Endometrial microvascular endothelial cells (primary cell): Measurements from ENCODE around the gene ELMO2. TPM values are rescaled to one million over a fixed set of nuclear protein-coding genes. Genes with fewer than 3 reads are reported as not detected.

ENCODE experiments used
- in situ Hi-C: cut with HindIII; loops from 2 replicates; pipeline ENCODE4 v1.10.0; 2017; ENCODE audit warnings: low sequenced_read_pairs, low pct_unique_long_range_greater_than_20kb; ENCODE audit errors: inconsistent ontology term
- total RNA-seq: library from RNA; depleted of rRNA; stranded (reverse); fragments of >200 nt; gene quantifications from one replicate; pipeline ENCODE4 v1.2.3, GENCODE V29; 2015; ENCODE audit errors: inconsistent ontology term

The ELMO2 gene
- total RNA-seq, 1 donor from 2014 or later = 41.7 TPM

DNA sequence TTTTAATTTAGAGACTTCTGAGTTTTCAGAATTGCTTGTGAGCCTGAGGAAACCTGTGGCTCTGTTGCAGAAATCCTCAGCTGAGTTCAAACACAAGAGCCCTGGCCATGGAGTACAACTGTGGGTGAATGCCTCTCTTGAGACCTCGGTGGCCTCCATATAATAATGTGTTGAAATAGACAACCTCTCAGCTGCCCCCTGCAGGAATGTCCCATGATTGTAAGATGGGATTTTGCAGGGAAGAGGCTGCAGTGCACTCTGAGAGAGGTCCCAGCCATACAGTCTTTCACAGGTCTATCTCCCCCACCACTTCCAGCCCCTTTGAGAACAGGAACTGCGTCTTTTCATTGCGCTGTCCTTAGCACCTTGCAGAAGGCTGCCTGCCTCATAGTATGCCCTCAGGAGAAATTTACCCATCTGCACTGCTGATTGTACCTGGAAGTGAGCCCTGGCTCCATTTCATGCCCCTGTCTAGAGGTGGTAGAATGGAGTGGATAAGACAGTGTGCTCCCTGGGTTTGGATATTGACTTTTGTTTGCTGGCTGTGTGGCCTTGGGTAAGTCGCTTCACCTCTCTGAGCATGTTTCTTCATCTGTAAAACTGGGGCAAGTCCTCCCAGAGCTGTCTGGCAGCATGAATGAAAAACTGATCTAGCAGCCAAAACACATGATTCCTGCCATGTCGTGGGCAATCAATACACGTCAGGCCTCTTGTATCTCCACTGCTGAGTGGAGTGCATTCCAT lies 81.3 kb downstream of the ELMO2 start:
- in situ Hi-C loops = no loop called here

DNA sequence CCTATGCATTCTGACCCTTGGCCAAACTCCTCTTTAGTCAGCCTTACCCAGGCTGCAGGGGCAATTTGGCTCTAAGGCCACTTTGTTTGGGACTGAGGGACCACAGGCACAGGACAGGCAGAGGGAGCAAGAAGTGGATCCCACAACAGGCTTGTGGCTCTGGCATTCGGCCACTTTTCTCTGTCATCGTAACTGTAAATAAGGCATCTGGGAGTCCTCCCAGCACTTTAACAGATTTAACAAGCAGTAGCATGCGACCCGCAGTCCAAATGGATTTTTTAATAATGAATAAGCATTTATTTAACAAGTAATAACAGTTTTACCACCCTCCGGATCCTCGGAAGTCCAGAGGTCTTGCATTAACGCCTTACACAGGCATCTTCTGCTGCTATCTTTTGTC lies 82.0 kb downstream of the ELMO2 start:
- in situ Hi-C loops = no loop called here

DNA sequence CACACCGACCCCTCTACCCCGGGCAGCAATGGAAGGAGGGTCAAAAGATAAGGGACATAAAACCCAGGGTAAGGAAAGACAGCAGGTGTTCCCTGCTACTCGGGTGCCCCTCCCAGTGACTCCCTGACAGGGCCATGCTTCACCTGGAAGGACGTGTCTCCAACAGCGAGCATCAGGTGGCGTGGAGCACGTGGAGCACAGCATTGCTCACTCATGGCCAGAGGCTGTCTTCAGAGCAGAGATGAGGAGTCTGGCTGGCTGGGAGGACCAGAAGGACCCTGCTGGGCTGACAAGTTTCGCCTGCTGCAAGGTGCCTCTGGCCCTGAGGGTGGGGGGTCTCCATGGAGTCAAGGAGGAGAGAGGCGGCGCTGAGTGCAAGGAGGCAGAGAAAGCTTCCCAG lies 82.9 kb downstream of the ELMO2 start:
- in situ Hi-C loops = no loop called here

DNA sequence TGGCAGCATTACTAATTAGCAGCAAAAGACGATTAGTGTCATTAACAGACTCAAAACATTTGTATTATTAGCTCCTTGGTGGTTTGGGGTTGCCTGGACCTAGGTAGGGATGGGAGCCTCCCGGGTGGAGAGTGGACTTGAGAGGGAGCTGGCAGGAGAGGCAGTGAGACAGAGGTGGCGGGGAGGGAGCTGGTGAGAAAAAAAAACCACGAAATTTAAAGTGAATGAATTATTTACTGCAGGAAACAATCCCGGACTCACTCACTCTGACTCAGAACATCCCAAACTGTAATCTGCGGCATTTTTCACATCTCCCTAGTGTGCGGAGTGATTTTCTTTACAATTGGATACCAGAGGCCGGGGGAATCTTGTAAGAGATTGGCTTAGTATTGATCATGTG lies 83.8 kb downstream of the ELMO2 start:
- in situ Hi-C loops = no loop called here

DNA sequence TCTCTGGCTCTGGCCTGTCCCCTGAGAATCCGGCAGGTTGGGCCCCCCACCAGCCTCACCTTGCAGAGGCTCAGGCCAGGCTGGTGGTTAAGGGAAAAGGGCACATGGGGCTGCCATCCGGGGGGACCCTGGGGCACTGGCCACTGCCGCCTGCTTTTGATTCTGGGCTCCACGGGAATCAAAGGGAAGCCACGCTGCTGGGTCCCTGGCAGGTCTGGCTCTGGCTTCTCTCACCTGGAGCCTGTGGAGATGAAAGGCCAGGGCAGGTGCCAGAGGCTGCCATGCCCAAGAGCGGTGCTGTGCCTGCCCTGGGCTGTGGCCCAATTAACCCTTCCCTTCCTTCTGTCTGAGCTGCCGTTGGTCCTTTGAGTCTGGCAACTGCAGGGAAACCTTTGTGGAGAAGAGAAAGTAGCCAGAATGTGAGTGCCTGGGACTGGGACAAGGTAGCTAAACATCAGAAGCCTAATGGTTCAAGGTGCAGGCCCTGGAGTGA lies 88.7 kb downstream of the ELMO2 start:
- in situ Hi-C loops = no loop called here

DNA sequence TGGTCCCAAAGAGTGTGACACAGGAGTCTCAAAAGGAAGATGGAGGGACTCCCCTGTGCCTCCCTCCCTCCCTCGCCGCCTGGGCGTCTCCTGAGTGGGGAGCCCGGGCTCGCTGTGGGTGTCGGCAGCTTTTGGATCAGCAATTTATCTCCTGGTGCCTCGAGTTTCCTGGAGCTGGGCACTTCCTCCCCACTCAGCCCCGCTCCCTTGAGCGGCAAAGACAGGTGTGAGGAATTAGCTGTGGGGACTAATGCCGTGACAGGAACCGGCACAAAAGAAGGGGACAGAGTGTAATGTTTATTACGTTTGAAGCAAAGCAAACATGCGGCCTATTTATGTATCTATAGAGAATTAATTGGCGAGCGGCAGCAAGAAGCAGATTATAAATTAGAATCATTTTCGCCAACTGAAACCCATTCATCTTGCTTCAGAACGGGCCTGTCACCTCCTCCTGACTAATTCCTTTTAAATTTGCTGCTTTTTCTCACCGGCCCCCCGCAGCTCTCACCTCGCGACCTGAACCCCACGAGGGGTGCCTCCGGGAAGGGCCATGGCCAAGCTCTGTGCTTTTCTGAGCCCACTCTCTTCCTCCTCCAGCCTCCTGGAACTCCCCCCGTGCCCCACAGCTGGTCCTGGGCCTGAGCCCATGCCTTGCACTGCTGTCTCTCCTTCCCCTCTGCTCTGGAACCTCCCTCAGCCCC lies 89.3 kb downstream of the ELMO2 start:
- in situ Hi-C loops = no loop called here

Other genes with a start within 250 kb of the ELMO2 start
- not detected for gene CDH22, start 98.1 kb downstream of the ELMO2 start, total RNA-seq
- gene ZNF334, start 106.9 kb upstream of the ELMO2 start, total RNA-seq = 0.19 TPM
- not detected for gene OCSTAMP, start 144.0 kb upstream of the ELMO2 start, total RNA-seq
- gene SLC13A3, start 244.8 kb upstream of the ELMO2 start, total RNA-seq = not detected